Measurements from ENCODE around the gene UNCX.

- TF ChIP-seq, protein P1, sequence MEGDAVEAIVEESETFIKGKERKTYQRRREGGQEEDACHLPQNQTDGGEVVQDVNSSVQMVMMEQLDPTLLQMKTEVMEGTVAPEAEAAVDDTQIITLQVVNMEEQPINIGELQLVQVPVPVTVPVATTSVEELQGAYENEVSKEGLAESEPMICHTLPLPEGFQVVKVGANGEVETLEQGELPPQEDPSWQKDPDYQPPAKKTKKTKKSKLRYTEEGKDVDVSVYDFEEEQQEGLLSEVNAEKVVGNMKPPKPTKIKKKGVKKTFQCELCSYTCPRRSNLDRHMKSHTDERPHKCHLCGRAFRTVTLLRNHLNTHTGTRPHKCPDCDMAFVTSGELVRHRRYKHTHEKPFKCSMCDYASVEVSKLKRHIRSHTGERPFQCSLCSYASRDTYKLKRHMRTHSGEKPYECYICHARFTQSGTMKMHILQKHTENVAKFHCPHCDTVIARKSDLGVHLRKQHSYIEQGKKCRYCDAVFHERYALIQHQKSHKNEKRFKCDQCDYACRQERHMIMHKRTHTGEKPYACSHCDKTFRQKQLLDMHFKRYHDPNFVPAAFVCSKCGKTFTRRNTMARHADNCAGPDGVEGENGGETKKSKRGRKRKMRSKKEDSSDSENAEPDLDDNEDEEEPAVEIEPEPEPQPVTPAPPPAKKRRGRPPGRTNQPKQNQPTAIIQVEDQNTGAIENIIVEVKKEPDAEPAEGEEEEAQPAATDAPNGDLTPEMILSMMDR (conservative IDR thresholded peaks at IDR 0.05; ENCODE audit: low read depth in 2 of 2) = no peak
- TF ChIP-seq EZH2 (IDR thresholded peaks at IDR 0.05; ENCODE audit: low read depth, unreplicated experiment) = no peak
- no peak for TF ChIP-seq REST (IDR thresholded peaks at IDR 0.05; ENCODE audit: unreplicated experiment)
- no peak for TF ChIP-seq CREB1 (CRISPR knock-in tag; IDR thresholded peaks at IDR 0.05; ENCODE audit: low read depth)
- no peak for TF ChIP-seq EZH2phosphoT487 (IDR thresholded peaks at IDR 0.05; ENCODE audit: unreplicated experiment)
Observed at GRCh38 chr7:1255080-1255816, 22.6 kb downstream of the UNCX start.
